ENCODE results near the gene PHACTR3. TPM values are rescaled to one million over a fixed set of nuclear protein-coding genes. Genes with fewer than 3 reads are reported as not detected.

PHACTR3 gene
- polyA plus RNA-seq, 2 of the 4 experiments (the other 2 are of a cell fraction): not detected

DNA sequence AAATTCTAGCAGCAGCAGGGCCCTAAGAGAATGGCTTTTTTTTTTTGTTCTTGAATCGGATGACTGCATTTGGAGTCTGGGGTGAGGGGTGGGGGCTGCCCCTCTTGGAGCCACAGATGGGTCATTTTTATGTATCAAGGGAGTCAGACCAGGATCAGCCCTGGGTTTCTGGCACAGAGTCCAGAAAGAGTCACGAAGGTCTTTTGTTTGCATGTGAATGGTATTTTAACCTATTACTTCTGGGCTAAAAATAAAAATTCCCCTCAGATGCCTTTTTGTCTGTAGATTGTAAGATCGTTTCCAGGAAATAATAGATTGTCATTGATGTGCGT lies 72.5 kb downstream of the PHACTR3 start:
- Histone ChIP-seq H3K4me2 (no peak overlapping the region), H3K4me3 (no peak overlapping the region), H3K27ac (no peak overlapping the region), H3K9me3 (no peaks in the 10 kb centered on the region), H3K4me1 (no peaks in the 10 kb centered on the region)
- ChIA-PET POLR2A (no interaction called here), CTCF (no interaction called here)
- WGBS (ENCODE audit: missing lambda C conversion rate): 5% methylated on average over 4 of the region's 4 CpGs
- no peak for FAIRE-seq
- TF ChIP-seq RFX5 (IDR thresholded peaks at IDR 0.05): no peak
- TF ChIP-seq, protein P1, sequence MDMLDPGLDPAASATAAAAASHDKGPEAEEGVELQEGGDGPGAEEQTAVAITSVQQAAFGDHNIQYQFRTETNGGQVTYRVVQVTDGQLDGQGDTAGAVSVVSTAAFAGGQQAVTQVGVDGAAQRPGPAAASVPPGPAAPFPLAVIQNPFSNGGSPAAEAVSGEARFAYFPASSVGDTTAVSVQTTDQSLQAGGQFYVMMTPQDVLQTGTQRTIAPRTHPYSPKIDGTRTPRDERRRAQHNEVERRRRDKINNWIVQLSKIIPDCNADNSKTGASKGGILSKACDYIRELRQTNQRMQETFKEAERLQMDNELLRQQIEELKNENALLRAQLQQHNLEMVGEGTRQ (IDR thresholded peaks at IDR 0.05): no peak
- TF ChIP-seq ESRRA (IDR thresholded peaks at IDR 0.05; ENCODE audit: borderline replicate concordance, low read length): no peak
- TF ChIP-seq, protein P2, sequence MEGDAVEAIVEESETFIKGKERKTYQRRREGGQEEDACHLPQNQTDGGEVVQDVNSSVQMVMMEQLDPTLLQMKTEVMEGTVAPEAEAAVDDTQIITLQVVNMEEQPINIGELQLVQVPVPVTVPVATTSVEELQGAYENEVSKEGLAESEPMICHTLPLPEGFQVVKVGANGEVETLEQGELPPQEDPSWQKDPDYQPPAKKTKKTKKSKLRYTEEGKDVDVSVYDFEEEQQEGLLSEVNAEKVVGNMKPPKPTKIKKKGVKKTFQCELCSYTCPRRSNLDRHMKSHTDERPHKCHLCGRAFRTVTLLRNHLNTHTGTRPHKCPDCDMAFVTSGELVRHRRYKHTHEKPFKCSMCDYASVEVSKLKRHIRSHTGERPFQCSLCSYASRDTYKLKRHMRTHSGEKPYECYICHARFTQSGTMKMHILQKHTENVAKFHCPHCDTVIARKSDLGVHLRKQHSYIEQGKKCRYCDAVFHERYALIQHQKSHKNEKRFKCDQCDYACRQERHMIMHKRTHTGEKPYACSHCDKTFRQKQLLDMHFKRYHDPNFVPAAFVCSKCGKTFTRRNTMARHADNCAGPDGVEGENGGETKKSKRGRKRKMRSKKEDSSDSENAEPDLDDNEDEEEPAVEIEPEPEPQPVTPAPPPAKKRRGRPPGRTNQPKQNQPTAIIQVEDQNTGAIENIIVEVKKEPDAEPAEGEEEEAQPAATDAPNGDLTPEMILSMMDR (IDR thresholded peaks at IDR 0.05): no peak
- no peak for TF ChIP-seq ZNF302 (CRISPR knock-in tag; IDR thresholded peaks at IDR 0.05)
- no peak for TF ChIP-seq RAD21 (conservative IDR thresholded peaks at IDR 0.05 in 1 of 2, IDR thresholded peaks at IDR 0.05 in 1 of 2)
- no peak for TF ChIP-seq NFE2L2 (conservative IDR thresholded peaks at IDR 0.05; ENCODE audit: low read length)
- TF ChIP-seq CBX2 (IDR thresholded peaks at IDR 0.05; ENCODE audit: borderline replicate concordance, low read depth): no peak
- TF ChIP-seq HOXA7 (CRISPR knock-in tag; IDR thresholded peaks at IDR 0.05): no peak
- no peak for TF ChIP-seq TFCP2L1 (CRISPR knock-in tag; IDR thresholded peaks at IDR 0.05)
- TF ChIP-seq, protein P3, sequence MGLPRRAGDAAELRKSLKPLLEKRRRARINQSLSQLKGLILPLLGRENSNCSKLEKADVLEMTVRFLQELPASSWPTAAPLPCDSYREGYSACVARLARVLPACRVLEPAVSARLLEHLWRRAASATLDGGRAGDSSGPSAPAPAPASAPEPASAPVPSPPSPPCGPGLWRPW (IDR thresholded peaks at IDR 0.05): no peak
- TF ChIP-seq, protein P4, sequence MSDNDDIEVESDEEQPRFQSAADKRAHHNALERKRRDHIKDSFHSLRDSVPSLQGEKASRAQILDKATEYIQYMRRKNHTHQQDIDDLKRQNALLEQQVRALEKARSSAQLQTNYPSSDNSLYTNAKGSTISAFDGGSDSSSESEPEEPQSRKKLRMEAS (IDR thresholded peaks at IDR 0.05): no peak
- no peak for TF ChIP-seq EP300 (IDR thresholded peaks at IDR 0.05)
- TF ChIP-seq EHF (CRISPR knock-in tag; IDR thresholded peaks at IDR 0.05): no peak
- DNase-seq (ENCODE audit: low read depth in 1 of 2, low spot score in 1 of 2): no peak
- ATAC-seq: no peak

DNA sequence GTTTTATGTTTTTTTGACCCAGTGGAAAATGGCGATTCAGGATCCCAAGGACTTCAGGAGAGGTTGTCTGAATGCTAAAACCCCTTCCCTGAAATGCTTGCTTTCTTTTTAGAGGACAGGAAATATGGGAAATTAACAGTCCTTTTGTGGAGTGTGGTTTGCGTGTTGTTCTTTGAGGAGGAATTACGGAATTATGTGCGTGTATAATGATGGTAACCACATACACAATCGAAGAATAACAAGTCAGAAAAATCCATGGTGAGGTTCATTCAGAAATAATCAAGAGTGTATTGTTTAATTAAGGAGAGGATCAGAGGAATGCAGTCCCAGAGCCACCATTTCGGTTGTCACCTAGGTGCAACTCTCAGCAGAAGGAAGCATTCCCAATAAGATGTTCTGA lies 73.2 kb downstream of the PHACTR3 start:
- ATAC-seq: no peak
- no peak overlapping the region for H3K27ac ChIP-seq
- CTCF ChIA-PET: no interaction called here
- H3K9me3 ChIP-seq: no peaks in the 10 kb centered on the region
- no peak overlapping the region for H3K4me2 ChIP-seq
- POLR2A ChIA-PET: no interaction called here
- H3K4me3 ChIP-seq: no peak overlapping the region
- no peak for FAIRE-seq
- no peak for DNase-seq (ENCODE audit: low read depth in 1 of 2, low spot score in 1 of 2)
- TF ChIP-seq GATA3 (IDR thresholded peaks at IDR 0.05; ENCODE audit: borderline replicate concordance) (no peak), RCOR1 (IDR thresholded peaks at IDR 0.05; ENCODE audit: low read depth, low read length) (no peak), RAD21 (conservative IDR thresholded peaks at IDR 0.05 in 1 of 2, IDR thresholded peaks at IDR 0.05 in 1 of 2) (no peak), FOSB (CRISPR knock-in tag; IDR thresholded peaks at IDR 0.05) (no peak), ESRRA (IDR thresholded peaks at IDR 0.05; ENCODE audit: borderline replicate concordance, low read length) (no peak), EHF (CRISPR knock-in tag; IDR thresholded peaks at IDR 0.05) (no peak), CBX2 (IDR thresholded peaks at IDR 0.05; ENCODE audit: borderline replicate concordance, low read depth) (no peak), PHF8 (IDR thresholded peaks at IDR 0.05; ENCODE audit: borderline replicate concordance, low read depth) (no peak)
- TF ChIP-seq, protein P3 (IDR thresholded peaks at IDR 0.05): no peak
- TF ChIP-seq, protein P2 (IDR thresholded peaks at IDR 0.05): no peak
- TF ChIP-seq, protein P5, sequence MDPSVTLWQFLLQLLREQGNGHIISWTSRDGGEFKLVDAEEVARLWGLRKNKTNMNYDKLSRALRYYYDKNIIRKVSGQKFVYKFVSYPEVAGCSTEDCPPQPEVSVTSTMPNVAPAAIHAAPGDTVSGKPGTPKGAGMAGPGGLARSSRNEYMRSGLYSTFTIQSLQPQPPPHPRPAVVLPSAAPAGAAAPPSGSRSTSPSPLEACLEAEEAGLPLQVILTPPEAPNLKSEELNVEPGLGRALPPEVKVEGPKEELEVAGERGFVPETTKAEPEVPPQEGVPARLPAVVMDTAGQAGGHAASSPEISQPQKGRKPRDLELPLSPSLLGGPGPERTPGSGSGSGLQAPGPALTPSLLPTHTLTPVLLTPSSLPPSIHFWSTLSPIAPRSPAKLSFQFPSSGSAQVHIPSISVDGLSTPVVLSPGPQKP (IDR thresholded peaks at IDR 0.05; ENCODE audit: low read depth, low read length): no peak
- 4% methylated on average over 6 of the region's 6 CpGs for WGBS (ENCODE audit: missing lambda C conversion rate)
- no peaks in the 10 kb centered on the region for H3K4me1 ChIP-seq

Data from A549 (cell line).